SK-N-SH treated with all-trans-retinoic acid at 6 μM for 48 hours (cell line): ENCODE results near the gene AATF.

ENCODE experiments used
- ISL1 ChIP-seq: fragments of 250-450 bp; sonication (Bioruptor Pico); IDR thresholded peaks from 2 replicates; pipeline ENCODE4 v2.1.2; 2022; ENCODE audit warnings: mild to moderate bottlenecking, moderate library complexity
- PATZ1 ChIP-seq: fragments of 250-450 bp; sonication (Bioruptor Pico); IDR thresholded peaks from 2 replicates; pipeline ENCODE4 v1.8.0; 2020; ENCODE audit warnings: mild to moderate bottlenecking, moderate library complexity, borderline replicate concordance

- no peak for TF ChIP-seq ISL1 (CRISPR knock-in tag)
- no peak for TF ChIP-seq PATZ1 (CRISPR knock-in tag)
Observed at GRCh38 chr17:37025847-37026530, 77.2 kb downstream of the AATF start.
